Uterus (tissue), 4 donors: ENCODE results near the gene RECQL5. TPM values are rescaled to one million over a fixed set of nuclear protein-coding genes. Genes with fewer than 3 reads are reported as not detected.

Source experiments
- DNase-seq, 2 donors: peaks; one replicate each; pipeline ENCODE4 v3.0.0-alpha.2; 2019 to 2020
- H3K27ac ChIP-seq, 2 donors: fragments of 200-600 bp; sonication (generic); 1 replicate in 1 of 2; 2 replicates in 1 of 2; pipeline ENCODE4 v1.5.1; 2016 to 2018
- H3K27me3 ChIP-seq, 2 donors: fragments of 200-600 bp; sonication (generic); one replicate each; pipeline ENCODE4 v1.5.1; 2018 to 2019; ENCODE audit warnings: control low read depth in 1 of 2
- H3K36me3 ChIP-seq, 2 donors: fragments of 200-600 bp; sonication (generic); one replicate each; pipeline ENCODE4 v1.5.1; 2019; ENCODE audit warnings: control low read depth in 1 of 2
- H3K4me1 ChIP-seq, 2 donors: fragments of 200-600 bp; sonication (generic); one replicate each; pipeline ENCODE4 v1.5.1; 2018 to 2019; ENCODE audit warnings: control low read depth in 1 of 2
- H3K4me3 ChIP-seq, 2 donors: fragments of 200-600 bp; sonication (generic); 1 replicate in 1 of 2; 2 replicates in 1 of 2; pipeline ENCODE4 v1.5.1; 2018 to 2019; ENCODE audit warnings: mild to moderate bottlenecking in 1 of 2
- H3K9me3 ChIP-seq, 2 donors: fragments of 200-600 bp; sonication (generic); one replicate each; pipeline ENCODE4 v1.5.1; 2019; ENCODE audit warnings: control low read depth in 1 of 2
- CTCF ChIP-seq, 4 experiments: fragments of 200-600 bp in 2 of 4; fragments of 450-650 bp in 2 of 4; sonication (generic) in 2 of 4; IDR thresholded peaks; one replicate each; pipeline ENCODE4 v1.5.1; 2016 to 2019; ENCODE audit warnings: antibody characterized with exemption in 4 of 4, mild to moderate bottlenecking in 2 of 4, moderate library complexity in 1 of 4
- POLR2A ChIP-seq, 2 donors: fragments of 450-650 bp; IDR thresholded peaks; one replicate each; pipeline ENCODE4 v1.6.1; 2016; ENCODE audit warnings: antibody characterized with exemption in 2 of 2, mild to moderate bottlenecking in 1 of 2, moderate library complexity in 1 of 2
- intact Hi-C: fragments of 100-400 bp; cut with DNase I; formaldehyde crosslinking; loops from one replicate; pipeline ENCODE4 v1.15.1; 2023; ENCODE audit warnings: low total_unique reads
- total RNA-seq, 4 donors: library from RNA; depleted of rRNA in 3 of 4; stranded (reverse); fragments of >200 nt in 3 of 4; gene quantifications; one replicate each; pipeline versions ENCODE4 v1.1.0 to v1.2.4, GENCODE V29; 2014 to 2023
- donor health status: DM: yes; HTN: yes; CAD: no.

The RECQL5 gene
- total RNA-seq, 4 donors from 2014 or later, result 0.59 to 22.7 (median 11.9) TPM

GRCh38 chr17:75689441-75689873 is 22.5 kb upstream of the RECQL5 start:
- H3K27ac ChIP-seq, result no peak overlapping the region
- DNase-seq, result no peak
- intact Hi-C loops, result no loop called here
- no peaks in the 10 kb centered on the region for H3K27me3 ChIP-seq
- TF ChIP-seq POLR2A (IDR thresholded peaks at IDR 0.05), result no peak
- TF ChIP-seq CTCF (IDR thresholded peaks at IDR 0.05), result no peak
- H3K4me1 ChIP-seq, result peaks cover 0 to 15% of the 10 kb centered on the region in 2 donors
- H3K9me3 ChIP-seq, result no peaks in the 10 kb centered on the region
- no peaks in the 10 kb centered on the region for H3K36me3 ChIP-seq
- H3K4me3 ChIP-seq, result no peak overlapping the region

- Histone ChIP-seq H3K27ac (peak overlapping the region; percentile 23 to 36), H3K4me1 (peaks cover 0 to 13% of the 10 kb centered on the region in 2 donors), H3K27me3 (no peaks in the 10 kb centered on the region), H3K4me3 (no peak overlapping the region), H3K9me3 (no peaks in the 10 kb centered on the region), H3K36me3 (no peaks in the 10 kb centered on the region)
- DNase-seq, result no peak
- TF ChIP-seq POLR2A (IDR thresholded peaks at IDR 0.05) (no peak), CTCF (IDR thresholded peaks at IDR 0.05) (no peak)
- intact Hi-C loops, result no loop called here
These were observed 21.4 kb upstream of the RECQL5 start for GRCh38 chr17:75688209-75688825.

DNA sequence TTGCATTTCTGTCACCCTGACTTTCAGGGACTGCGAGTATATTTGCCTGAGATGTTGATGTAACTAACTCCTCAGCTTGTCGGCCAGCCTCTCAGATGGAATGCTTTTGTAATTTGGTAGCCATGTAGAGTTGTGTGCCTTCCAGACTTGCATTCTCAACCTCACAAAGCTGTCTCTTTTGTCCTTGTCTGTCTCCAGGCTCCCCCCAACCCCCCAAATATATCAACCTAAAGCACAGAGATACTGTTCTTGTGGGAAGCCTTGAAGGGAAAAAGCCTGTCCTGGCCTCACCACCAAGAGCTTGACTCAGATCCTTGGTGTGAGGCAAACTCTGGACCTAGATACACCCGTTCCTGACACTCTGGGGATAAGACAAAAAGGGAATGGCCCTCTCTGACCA is 18.5 kb upstream of the RECQL5 start:
- Histone ChIP-seq H3K27ac (peak overlapping the region; percentile 10 to 47), H3K9me3 (no peaks in the 10 kb centered on the region), H3K4me3 (no peak overlapping the region), H3K36me3 (no peaks in the 10 kb centered on the region), H3K27me3 (no peaks in the 10 kb centered on the region), H3K4me1 (peaks cover 0 to 9% of the 10 kb centered on the region in 2 donors)
- no peak for TF ChIP-seq CTCF (IDR thresholded peaks at IDR 0.05)
- TF ChIP-seq POLR2A (IDR thresholded peaks at IDR 0.05), result no peak
- DNase-seq, result no peak
- intact Hi-C loops, result no loop called here

- H3K4me1 ChIP-seq, result peaks cover 0 to 9% of the 10 kb centered on the region in 2 donors
- intact Hi-C loops, result no loop called here
- TF ChIP-seq POLR2A (IDR thresholded peaks at IDR 0.05) (no peak), CTCF (IDR thresholded peaks at IDR 0.05) (no peak)
- no peaks in the 10 kb centered on the region for H3K36me3 ChIP-seq
- H3K9me3 ChIP-seq, result no peaks in the 10 kb centered on the region
- no peak for DNase-seq
- peak overlapping the region in 1 of 2 donors; percentile 10 for H3K27ac ChIP-seq
- H3K4me3 ChIP-seq, result no peak overlapping the region
- no peaks in the 10 kb centered on the region for H3K27me3 ChIP-seq
These were observed 18.0 kb upstream of the RECQL5 start for GRCh38 chr17:75684924-75685323.

DNA sequence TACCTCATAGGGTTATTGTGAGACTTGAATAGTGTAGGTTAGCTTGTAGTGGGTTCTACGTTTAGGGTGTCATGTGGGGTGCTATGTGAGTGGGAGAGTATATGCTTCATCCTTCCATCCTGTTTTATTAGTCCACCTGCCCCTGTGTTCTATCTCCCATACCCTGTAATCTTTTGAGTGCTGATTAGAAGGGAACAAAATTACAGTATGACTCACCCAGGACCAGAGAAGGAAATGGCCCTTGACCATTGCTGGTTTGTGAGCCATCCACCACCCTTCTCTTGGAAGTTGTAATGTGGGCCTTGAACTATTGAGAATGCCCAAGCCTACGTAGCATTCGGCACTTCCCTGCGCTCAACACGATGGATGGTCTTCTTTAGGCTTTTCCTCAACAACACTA is 17.3 kb upstream of the RECQL5 start:
- peaks cover 0 to 9% of the 10 kb centered on the region in 2 donors for H3K4me1 ChIP-seq
- H3K36me3 ChIP-seq, result no peaks in the 10 kb centered on the region
- no peaks in the 10 kb centered on the region for H3K27me3 ChIP-seq
- no peak overlapping the region for H3K4me3 ChIP-seq
- intact Hi-C loops, result no loop called here
- DNase-seq, result no peak
- H3K9me3 ChIP-seq, result no peaks in the 10 kb centered on the region
- peak overlapping the region in 1 of 2 donors; percentile 10 for H3K27ac ChIP-seq
- TF ChIP-seq CTCF (IDR thresholded peaks at IDR 0.05), result no peak
